Activated naive CD8-positive, alpha-beta T cell treated with anti-CD3 and anti-CD28 coated beads, Interleukin-2, amount 50 U/mL, for 24 hours (primary cell): Measurements from ENCODE around the gene TECTA.

ENCODE experiments used
- ATAC-seq: fragments of 150-1000 bp; cut with Tn5 transposase; one replicate; pipeline ENCODE4 v1.10.0; 2021
- DNase-seq: peaks from one replicate; pipeline ENCODE4 v3.0.0; 2021
- H3K27ac Mint-ChIP-seq: one replicate; pipeline ENCODE4 v1.8.0; 2021; ENCODE audit warnings: mild to moderate bottlenecking, mixed read lengths
- H3K27me3 Mint-ChIP-seq: one replicate; pipeline ENCODE4 v1.8.0; 2021; ENCODE audit warnings: mixed read lengths
- H3K36me3 Mint-ChIP-seq: one replicate; pipeline ENCODE4 v1.8.0; 2021; ENCODE audit warnings: low read depth, mixed read lengths
- H3K4me1 Mint-ChIP-seq: one replicate; pipeline ENCODE4 v1.8.0; 2021; ENCODE audit warnings: mixed read lengths
- H3K4me3 Mint-ChIP-seq: one replicate; pipeline ENCODE4 v1.8.0; 2021; ENCODE audit warnings: mild to moderate bottlenecking, moderate library complexity, mixed read lengths
- H3K9me3 Mint-ChIP-seq: one replicate; pipeline ENCODE4 v1.8.0; 2021; ENCODE audit warnings: mixed read lengths

Gene TECTA

GRCh38 chr11:121081321-121081720, 19.7 kb upstream of the TECTA start:
- H3K9me3 Mint-ChIP-seq, result no peaks in the 10 kb centered on the region
- DNase-seq (no peak), ATAC-seq (no peak)
- H3K36me3 Mint-ChIP-seq, result peaks cover 11% of the 10 kb centered on the region
- H3K27me3 Mint-ChIP-seq, result no peaks in the 10 kb centered on the region
- H3K4me1 Mint-ChIP-seq, result peaks cover 9% of the 10 kb centered on the region
- no peak overlapping the region for H3K27ac Mint-ChIP-seq
- no peak overlapping the region for H3K4me3 Mint-ChIP-seq

- no peak for DNase-seq
- no peak overlapping the region for H3K4me3 Mint-ChIP-seq
- peaks cover 9% of the 10 kb centered on the region for H3K4me1 Mint-ChIP-seq
- H3K36me3 Mint-ChIP-seq, result peaks cover 15% of the 10 kb centered on the region
- no peak overlapping the region for H3K27ac Mint-ChIP-seq
- no peak for ATAC-seq
- no peaks in the 10 kb centered on the region for H3K9me3 Mint-ChIP-seq
- H3K27me3 Mint-ChIP-seq, result no peaks in the 10 kb centered on the region
Observed at GRCh38 chr11:121082219-121082618, 18.8 kb upstream of the TECTA start.

- H3K4me3 Mint-ChIP-seq, result no peak overlapping the region
Observed at GRCh38 chr11:121082670-121083069, 18.4 kb upstream of the TECTA start.

GRCh38 chr11:121086866-121087265, 14.2 kb upstream of the TECTA start:
- Mint-ChIP-seq H3K36me3 (peaks cover 16% of the 10 kb centered on the region), H3K4me1 (no peaks in the 10 kb centered on the region), H3K27ac (no peak overlapping the region), H3K9me3 (no peaks in the 10 kb centered on the region), H3K4me3 (no peak overlapping the region), H3K27me3 (no peaks in the 10 kb centered on the region)
- DNase-seq (no peak), ATAC-seq (no peak)

More at GRCh38 chr11:121082670-121083069, 18.4 kb upstream of the TECTA start:
- ATAC-seq (no peak), DNase-seq (no peak)
- H3K9me3 Mint-ChIP-seq, result no peaks in the 10 kb centered on the region
- H3K27me3 Mint-ChIP-seq, result no peaks in the 10 kb centered on the region
- H3K36me3 Mint-ChIP-seq, result peaks cover 20% of the 10 kb centered on the region
- H3K27ac Mint-ChIP-seq, result no peak overlapping the region
- peaks cover 9% of the 10 kb centered on the region for H3K4me1 Mint-ChIP-seq

GRCh38 chr11:121089566-121089965, 11.5 kb upstream of the TECTA start:
- no peaks in the 10 kb centered on the region for H3K9me3 Mint-ChIP-seq

GRCh38 chr11:121090145-121090721, 10.8 kb upstream of the TECTA start:
- Mint-ChIP-seq H3K27ac (no peak overlapping the region), H3K4me3 (no peak overlapping the region), H3K4me1 (no peaks in the 10 kb centered on the region), H3K36me3 (peaks cover 12% of the 10 kb centered on the region), H3K27me3 (no peaks in the 10 kb centered on the region), H3K9me3 (no peaks in the 10 kb centered on the region)
- no peak for ATAC-seq
- DNase-seq, result no peak

More at GRCh38 chr11:121089566-121089965, 11.5 kb upstream of the TECTA start:
- peaks cover 12% of the 10 kb centered on the region for H3K36me3 Mint-ChIP-seq
- ATAC-seq (no peak), DNase-seq (no peak)
- no peak overlapping the region for H3K27ac Mint-ChIP-seq
- H3K4me3 Mint-ChIP-seq, result no peak overlapping the region
- H3K27me3 Mint-ChIP-seq, result no peaks in the 10 kb centered on the region
- no peaks in the 10 kb centered on the region for H3K4me1 Mint-ChIP-seq

- H3K4me3 Mint-ChIP-seq, result no peak overlapping the region
- H3K4me1 Mint-ChIP-seq, result no peaks in the 10 kb centered on the region
- no peak for ATAC-seq
- peaks cover 9% of the 10 kb centered on the region for H3K36me3 Mint-ChIP-seq
- DNase-seq, result no peak
- H3K9me3 Mint-ChIP-seq, result no peaks in the 10 kb centered on the region
- no peaks in the 10 kb centered on the region for H3K27me3 Mint-ChIP-seq
- H3K27ac Mint-ChIP-seq, result no peak overlapping the region
Observed at GRCh38 chr11:121091492-121092152, 9.4 kb upstream of the TECTA start.

GRCh38 chr11:121095561-121095960, 5.5 kb upstream of the TECTA start:
- Mint-ChIP-seq H3K9me3 (no peaks in the 10 kb centered on the region), H3K4me3 (no peak overlapping the region), H3K36me3 (no peaks in the 10 kb centered on the region), H3K27ac (no peak overlapping the region), H3K27me3 (no peaks in the 10 kb centered on the region), H3K4me1 (no peaks in the 10 kb centered on the region)
- DNase-seq, result no peak
- ATAC-seq, result no peak

GRCh38 chr11:121099364-121099763, 1.7 kb upstream of the TECTA start:
- no peak overlapping the region for H3K27ac Mint-ChIP-seq
- ATAC-seq (no peak), DNase-seq (no peak)
- no peaks in the 10 kb centered on the region for H3K36me3 Mint-ChIP-seq
- no peaks in the 10 kb centered on the region for H3K27me3 Mint-ChIP-seq
- no peaks in the 10 kb centered on the region for H3K9me3 Mint-ChIP-seq
- H3K4me3 Mint-ChIP-seq, result no peak overlapping the region
- H3K4me1 Mint-ChIP-seq, result no peaks in the 10 kb centered on the region

GRCh38 chr11:121099885-121100284, 1.2 kb upstream of the TECTA start:
- H3K4me3 Mint-ChIP-seq, result no peak overlapping the region
- no peaks in the 10 kb centered on the region for H3K36me3 Mint-ChIP-seq
- no peak for ATAC-seq
- H3K27ac Mint-ChIP-seq, result no peak overlapping the region
- no peaks in the 10 kb centered on the region for H3K27me3 Mint-ChIP-seq
- no peaks in the 10 kb centered on the region for H3K9me3 Mint-ChIP-seq
- no peaks in the 10 kb centered on the region for H3K4me1 Mint-ChIP-seq
- DNase-seq, result no peak

GRCh38 chr11:121104312-121104762, 3.3 kb downstream of the TECTA start:
- H3K4me1 Mint-ChIP-seq, result no peaks in the 10 kb centered on the region
- ATAC-seq, result no peak

GRCh38 chr11:121105063-121105480, 4.0 kb downstream of the TECTA start:
- no peaks in the 10 kb centered on the region for H3K36me3 Mint-ChIP-seq
- no peak overlapping the region for H3K4me3 Mint-ChIP-seq
- H3K4me1 Mint-ChIP-seq, result no peaks in the 10 kb centered on the region
- DNase-seq (no peak), ATAC-seq (no peak)
- no peaks in the 10 kb centered on the region for H3K9me3 Mint-ChIP-seq
- H3K27ac Mint-ChIP-seq, result no peak overlapping the region
- H3K27me3 Mint-ChIP-seq, result no peaks in the 10 kb centered on the region

More at GRCh38 chr11:121104312-121104762, 3.3 kb downstream of the TECTA start:
- Mint-ChIP-seq H3K27ac (no peak overlapping the region), H3K4me3 (no peak overlapping the region), H3K36me3 (no peaks in the 10 kb centered on the region), H3K27me3 (no peaks in the 10 kb centered on the region), H3K9me3 (no peaks in the 10 kb centered on the region)
- no peak for DNase-seq

- Mint-ChIP-seq H3K27ac (no peak overlapping the region), H3K9me3 (no peaks in the 10 kb centered on the region), H3K4me3 (no peak overlapping the region), H3K27me3 (no peaks in the 10 kb centered on the region), H3K36me3 (no peaks in the 10 kb centered on the region), H3K4me1 (no peaks in the 10 kb centered on the region)
- no peak for ATAC-seq
- DNase-seq, result no peak
Observed at GRCh38 chr11:121105481-121106195, 4.6 kb downstream of the TECTA start.

- no peak overlapping the region for H3K27ac Mint-ChIP-seq
- DNase-seq (no peak), ATAC-seq (no peak)
- H3K4me1 Mint-ChIP-seq, result no peaks in the 10 kb centered on the region
- H3K36me3 Mint-ChIP-seq, result no peaks in the 10 kb centered on the region
- no peak overlapping the region for H3K4me3 Mint-ChIP-seq
- H3K9me3 Mint-ChIP-seq, result no peaks in the 10 kb centered on the region
- peaks cover 9% of the 10 kb centered on the region for H3K27me3 Mint-ChIP-seq
Observed at GRCh38 chr11:121106812-121107211, 5.8 kb downstream of the TECTA start.

- Mint-ChIP-seq H3K4me3 (no peak overlapping the region), H3K4me1 (peaks cover 2% of the 10 kb centered on the region), H3K36me3 (no peaks in the 10 kb centered on the region), H3K27ac (no peak overlapping the region), H3K9me3 (no peaks in the 10 kb centered on the region), H3K27me3 (peaks cover 19% of the 10 kb centered on the region)
- DNase-seq (no peak), ATAC-seq (no peak)
Observed at GRCh38 chr11:121108413-121108812, 7.4 kb downstream of the TECTA start.
